Nephron progenitor cell (in vitro differentiated cells): ENCODE measurements around the gene RUNDC1.
"Not testable (repeated sequence)": the region's sequence is repeated elsewhere in the genome, so short reads cannot be mapped to it uniquely, and the experiment has no call there.

Experiments
- DNase-seq: peaks from one replicate; pipeline ENCODE4 v3.0.0; 2021
- H3K27ac Mint-ChIP-seq: 2 replicates; pipeline ENCODE4 v1.8.0; 2021; ENCODE audit warnings: mild to moderate bottlenecking, moderate library complexity, mixed read lengths
- H3K27me3 Mint-ChIP-seq: 2 replicates; pipeline ENCODE4 v1.8.0; 2021; ENCODE audit warnings: mild to moderate bottlenecking, low read depth, mixed read lengths; ENCODE audit not compliant: poor library complexity
- H3K36me3 Mint-ChIP-seq: 2 replicates; pipeline ENCODE4 v1.8.0; 2021; ENCODE audit warnings: low read depth, mixed read lengths
- H3K4me1 Mint-ChIP-seq: 2 replicates; pipeline ENCODE4 v1.8.0; 2021; ENCODE audit warnings: mixed read lengths
- H3K4me3 Mint-ChIP-seq: 2 replicates; pipeline ENCODE4 v1.8.0; 2021; ENCODE audit warnings: mild to moderate bottlenecking, moderate library complexity, mixed read lengths
- H3K9me3 Mint-ChIP-seq: 2 replicates; pipeline ENCODE4 v1.8.0; 2021; ENCODE audit warnings: mild to moderate bottlenecking, moderate library complexity, mixed read lengths
- TF ChIP-seq, protein P1 (sequence below): fragments of 200-600 bp; sonication (generic); IDR thresholded peaks from 2 replicates; pipeline ENCODE4 v1.5.0; 2021; ENCODE audit warnings: antibody characterized with exemption

RUNDC1 gene

DNA sequence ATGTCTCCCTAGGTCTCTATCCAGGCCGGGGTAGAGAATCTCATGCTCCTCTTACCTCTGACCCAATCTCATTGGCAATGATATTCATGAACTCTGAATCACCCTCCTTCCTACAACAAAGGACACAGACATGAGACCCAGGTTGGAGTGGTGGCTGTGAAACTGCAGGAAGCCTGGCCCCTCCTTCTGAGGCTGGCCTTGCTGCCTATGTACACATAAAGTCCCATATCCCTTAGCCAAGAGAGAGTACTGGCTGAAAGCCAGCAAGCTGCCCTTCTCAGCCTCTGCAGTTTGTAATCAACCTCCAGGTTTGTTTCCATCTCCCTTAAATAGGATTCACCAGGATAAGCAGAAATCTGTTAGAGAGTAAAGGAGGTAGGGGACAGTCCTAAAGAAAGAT, 26.7 kb upstream of the RUNDC1 start:
- Mint-ChIP-seq H3K27ac (no peak overlapping the region), H3K4me1 (no peaks in the 10 kb centered on the region), H3K4me3 (no peak overlapping the region), H3K36me3 (peaks cover 71% of the 10 kb centered on the region), H3K9me3 (no peaks in the 10 kb centered on the region), H3K27me3 (no peaks in the 10 kb centered on the region)
- DNase-seq = no peak
- TF ChIP-seq, protein P1, sequence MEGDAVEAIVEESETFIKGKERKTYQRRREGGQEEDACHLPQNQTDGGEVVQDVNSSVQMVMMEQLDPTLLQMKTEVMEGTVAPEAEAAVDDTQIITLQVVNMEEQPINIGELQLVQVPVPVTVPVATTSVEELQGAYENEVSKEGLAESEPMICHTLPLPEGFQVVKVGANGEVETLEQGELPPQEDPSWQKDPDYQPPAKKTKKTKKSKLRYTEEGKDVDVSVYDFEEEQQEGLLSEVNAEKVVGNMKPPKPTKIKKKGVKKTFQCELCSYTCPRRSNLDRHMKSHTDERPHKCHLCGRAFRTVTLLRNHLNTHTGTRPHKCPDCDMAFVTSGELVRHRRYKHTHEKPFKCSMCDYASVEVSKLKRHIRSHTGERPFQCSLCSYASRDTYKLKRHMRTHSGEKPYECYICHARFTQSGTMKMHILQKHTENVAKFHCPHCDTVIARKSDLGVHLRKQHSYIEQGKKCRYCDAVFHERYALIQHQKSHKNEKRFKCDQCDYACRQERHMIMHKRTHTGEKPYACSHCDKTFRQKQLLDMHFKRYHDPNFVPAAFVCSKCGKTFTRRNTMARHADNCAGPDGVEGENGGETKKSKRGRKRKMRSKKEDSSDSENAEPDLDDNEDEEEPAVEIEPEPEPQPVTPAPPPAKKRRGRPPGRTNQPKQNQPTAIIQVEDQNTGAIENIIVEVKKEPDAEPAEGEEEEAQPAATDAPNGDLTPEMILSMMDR = no peak

DNA sequence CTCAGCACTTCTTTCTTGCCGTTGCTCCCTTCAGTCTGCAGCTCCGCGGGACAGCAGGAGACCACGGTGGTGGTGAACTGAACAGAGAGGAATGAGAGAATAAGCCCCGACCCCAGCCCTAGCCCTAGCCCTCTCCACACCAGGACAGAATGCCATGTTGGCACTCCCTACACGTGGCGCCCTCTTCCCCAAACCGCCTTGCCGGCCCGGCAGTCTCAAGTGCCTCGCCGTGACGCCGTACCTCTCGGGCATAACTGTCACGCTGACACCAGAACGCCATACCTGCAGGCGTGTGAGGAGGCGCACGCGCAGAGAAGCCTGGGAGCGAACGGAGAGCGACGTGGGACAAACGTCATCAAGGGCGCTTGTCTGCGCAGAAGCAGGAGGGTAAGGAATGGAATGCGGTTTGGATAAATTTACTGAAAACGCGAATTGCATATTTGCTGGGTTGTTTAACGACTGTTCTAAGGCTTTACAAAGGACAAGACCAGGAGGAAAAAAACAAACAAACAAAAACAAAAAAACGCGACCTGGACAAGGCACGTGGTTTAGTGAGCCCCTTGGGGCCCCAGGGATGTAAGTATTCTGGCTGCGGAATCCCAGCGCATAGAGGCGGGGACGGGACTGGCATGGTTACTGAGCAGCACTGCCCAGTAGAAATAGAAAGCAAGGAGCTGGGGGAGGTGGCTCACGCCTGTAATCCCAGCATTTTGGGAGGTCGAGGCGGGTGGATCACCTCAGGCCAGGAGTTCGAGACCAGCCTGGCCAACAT, 16.0 kb upstream of the RUNDC1 start, which contains the start of gene AARSD1:
Gene AARSD1, minus strand, starts transcription at position 294 of the 772 bp plus-strand sequence. Its CDS starts 14 bp downstream, at position 280.
- DNase-seq = peak; percentile 86
- H3K9me3 Mint-ChIP-seq = no peaks in the 10 kb centered on the region
- peaks cover 28% of the 10 kb centered on the region for H3K4me1 Mint-ChIP-seq
- H3K4me3 Mint-ChIP-seq = peak within 1 kb of the TSS; percentile 92
- peak within 1 kb of the TSS; percentile 97 for H3K27ac Mint-ChIP-seq
- H3K27me3 Mint-ChIP-seq = peaks cover 7% of the 10 kb centered on the region
- H3K36me3 Mint-ChIP-seq = peaks cover 28% of the 10 kb centered on the region
- TF ChIP-seq, protein P1 = no peak

DNA sequence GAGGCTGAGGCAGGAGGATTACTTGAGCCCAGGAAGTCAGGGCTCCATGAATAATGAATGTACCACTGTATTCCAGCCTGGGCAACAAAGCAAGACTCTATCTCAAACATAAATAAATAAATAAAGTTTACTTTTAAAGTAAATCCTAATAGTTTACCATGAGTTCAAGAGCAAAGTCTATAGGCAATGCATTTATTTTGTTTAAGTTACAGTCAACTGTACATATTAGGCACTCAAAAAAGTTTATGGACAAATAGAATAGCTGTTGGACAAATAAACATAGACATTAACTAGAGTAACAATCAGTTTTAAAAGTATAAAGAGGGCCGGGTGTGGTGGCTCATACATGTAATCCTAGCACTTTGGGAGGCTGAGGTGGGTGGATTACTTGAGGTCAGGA, 12.4 kb upstream of the RUNDC1 start:
- TF ChIP-seq, protein P1 = no peak
- Mint-ChIP-seq H3K4me1 (peaks cover 42% of the 10 kb centered on the region), H3K4me3 (no peak overlapping the region), H3K27ac (no peak overlapping the region), H3K9me3 (peaks cover 4% of the 10 kb centered on the region), H3K36me3 (peaks cover 14% of the 10 kb centered on the region), H3K27me3 (peaks cover 7% of the 10 kb centered on the region)
- DNase-seq = no peak

DNA sequence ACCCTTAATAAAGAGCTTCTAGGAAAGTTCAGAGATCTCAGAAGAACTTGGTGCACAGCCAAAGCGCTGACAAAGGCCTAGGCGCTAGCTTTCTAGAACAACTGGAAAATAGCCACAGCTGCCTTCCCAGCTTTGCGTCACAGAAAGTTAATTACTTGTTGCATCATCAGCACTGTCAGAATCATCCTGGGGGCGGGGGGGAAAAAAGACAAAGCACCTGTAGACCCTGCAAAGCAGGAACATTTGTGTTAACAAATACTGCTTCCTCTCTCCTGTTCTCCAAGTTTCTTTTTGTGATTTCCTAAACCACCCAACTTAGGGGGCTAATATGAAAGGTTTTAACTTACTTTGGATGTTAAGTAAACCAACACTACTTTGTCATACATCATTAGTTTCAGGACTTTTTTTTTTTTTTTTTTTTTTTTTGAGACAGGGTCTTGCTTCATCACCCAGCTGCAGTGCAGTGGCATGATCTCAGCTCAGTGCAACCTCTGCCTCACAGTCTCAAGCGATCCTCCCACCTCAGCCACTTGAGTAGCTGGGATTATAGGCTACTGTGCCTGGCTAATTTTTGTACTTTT, 11.3 kb upstream of the RUNDC1 start:
- Mint-ChIP-seq H3K4me3 (peak overlapping the region; percentile 32), H3K36me3 (peaks cover 8% of the 10 kb centered on the region), H3K9me3 (peaks cover 4% of the 10 kb centered on the region), H3K27me3 (peaks cover 7% of the 10 kb centered on the region), H3K27ac (peak overlapping the region; percentile 71), H3K4me1 (peaks cover 32% of the 10 kb centered on the region)
- DNase-seq = no peak
- TF ChIP-seq, protein P1 = no peak

DNA sequence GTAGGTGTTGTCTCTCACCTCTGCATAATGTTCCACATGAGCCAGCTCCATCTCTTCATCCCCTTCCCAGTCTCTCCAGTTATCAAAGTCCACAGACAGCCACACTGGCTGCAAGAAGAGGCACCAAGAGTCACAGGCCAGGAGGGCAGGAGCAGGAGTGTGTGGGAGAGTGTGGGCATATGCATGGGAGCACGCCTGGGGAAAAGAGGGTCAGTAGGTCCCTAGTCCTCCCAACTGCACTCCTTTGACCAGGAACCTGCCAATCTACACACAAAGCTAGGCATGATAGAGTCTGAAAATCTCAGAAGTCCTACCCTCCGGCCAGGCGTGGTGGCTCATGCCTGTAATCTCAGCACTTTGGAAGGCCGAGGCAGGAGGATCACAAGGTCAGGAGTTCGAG, 8.8 kb upstream of the RUNDC1 start:
- H3K27me3 Mint-ChIP-seq = peaks cover 9% of the 10 kb centered on the region
- H3K4me1 Mint-ChIP-seq = peaks cover 34% of the 10 kb centered on the region
- H3K36me3 Mint-ChIP-seq = peaks cover 8% of the 10 kb centered on the region
- TF ChIP-seq, protein P1 = no peak
- DNase-seq = no peak
- no peak overlapping the region for H3K4me3 Mint-ChIP-seq
- no peak overlapping the region for H3K27ac Mint-ChIP-seq
- peaks cover 4% of the 10 kb centered on the region for H3K9me3 Mint-ChIP-seq

DNA sequence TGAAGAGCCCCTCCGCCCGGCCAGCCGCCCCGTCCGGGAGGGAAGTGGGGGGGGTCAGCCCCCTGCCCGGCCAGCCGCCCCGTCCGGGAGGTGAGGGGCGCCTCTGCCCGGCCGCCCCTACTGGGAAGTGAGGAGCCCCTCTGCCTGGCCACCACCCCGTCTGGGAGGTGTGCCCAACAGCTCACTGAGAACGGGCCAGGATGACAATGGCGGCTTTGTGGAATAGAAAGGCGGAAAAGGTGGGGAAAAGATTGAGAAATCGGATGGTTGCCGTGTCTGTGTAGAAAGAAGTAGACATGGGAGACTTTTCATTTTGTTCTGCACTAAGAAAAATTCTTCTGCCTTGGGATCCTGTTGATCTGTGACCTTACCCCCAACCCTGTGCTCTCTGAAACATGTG, 7.0 kb upstream of the RUNDC1 start:
- H3K36me3 Mint-ChIP-seq, H3K9me3 Mint-ChIP-seq, H3K27me3 Mint-ChIP-seq, DNase-seq, H3K27ac Mint-ChIP-seq, H3K4me3 Mint-ChIP-seq: not testable (repeated sequence)
- peaks cover 33% of the 10 kb centered on the region for H3K4me1 Mint-ChIP-seq
